ENCODE measurements around the gene SMR3A.

SMR3A gene

GRCh38 chr4:70360460-70360859, at the start of gene SMR3A:
TSS of gene SMR3A (plus strand) at chr4:70360760. CDS start at chr4:70362116, 1,356 bp downstream.
- DNase-seq (ENCODE audit: low read depth in 2 of 2): no peak

GRCh38 chr4:70313736-70314135, 46.8 kb upstream of the SMR3A start:
- no peak for DNase-seq (ENCODE audit: low read depth in 2 of 2)

GRCh38 chr4:70315928-70316327, 44.6 kb upstream of the SMR3A start:
- no peak for DNase-seq (ENCODE audit: low read depth in 2 of 2)

DNA sequence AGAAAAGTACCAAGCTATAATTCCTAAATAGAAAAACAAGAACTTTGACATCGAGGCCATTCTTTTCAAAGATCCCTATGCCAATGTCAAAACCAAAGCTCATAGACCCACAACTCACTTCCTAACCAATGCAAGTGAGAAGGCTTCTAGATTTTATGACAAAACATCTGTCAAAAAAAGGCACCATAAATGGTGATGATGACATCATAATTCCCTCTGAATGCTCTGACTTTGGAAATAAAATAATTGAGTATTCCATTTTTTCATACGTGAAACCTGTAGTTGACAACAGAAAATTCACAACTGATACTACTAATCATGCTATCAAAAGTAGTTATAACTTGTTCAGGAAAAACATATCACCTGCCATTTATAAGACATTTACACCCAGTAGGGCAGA, 34.5 kb upstream of the SMR3A start:
- no peak for DNase-seq (ENCODE audit: low read depth in 2 of 2)

- no peak for DNase-seq (ENCODE audit: low read depth in 2 of 2)
These were observed 25.9 kb upstream of the SMR3A start, which contains the start of gene CABS1 for GRCh38 chr4:70334681-70335080. TSS of gene CABS1 (plus strand) at chr4:70334981. CDS start at chr4:70335040, 59 bp downstream.

DNA sequence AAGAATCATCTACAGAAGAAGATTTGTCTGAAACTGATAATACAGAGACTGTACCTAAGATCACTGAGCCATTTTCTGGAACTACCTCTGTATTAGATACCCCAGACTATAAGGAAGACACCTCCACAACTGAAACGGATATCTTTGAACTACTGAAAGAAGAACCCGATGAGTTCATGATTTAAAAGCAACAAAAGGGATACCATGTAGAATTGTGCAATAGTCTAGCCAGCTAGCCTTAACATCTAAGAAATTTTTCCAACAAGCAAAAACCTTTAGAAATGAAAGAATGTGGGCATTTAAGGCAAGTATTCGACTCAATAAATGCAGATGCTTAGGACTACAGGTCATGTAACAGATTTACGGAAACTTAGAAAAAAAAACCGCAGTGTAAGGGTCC, 24.5 kb upstream of the SMR3A start:
- no peak for DNase-seq (ENCODE audit: low read depth in 2 of 2)

GRCh38 chr4:70337886-70338420, 22.6 kb upstream of the SMR3A start:
- DNase-seq (ENCODE audit: low read depth in 2 of 2): no peak

DNA sequence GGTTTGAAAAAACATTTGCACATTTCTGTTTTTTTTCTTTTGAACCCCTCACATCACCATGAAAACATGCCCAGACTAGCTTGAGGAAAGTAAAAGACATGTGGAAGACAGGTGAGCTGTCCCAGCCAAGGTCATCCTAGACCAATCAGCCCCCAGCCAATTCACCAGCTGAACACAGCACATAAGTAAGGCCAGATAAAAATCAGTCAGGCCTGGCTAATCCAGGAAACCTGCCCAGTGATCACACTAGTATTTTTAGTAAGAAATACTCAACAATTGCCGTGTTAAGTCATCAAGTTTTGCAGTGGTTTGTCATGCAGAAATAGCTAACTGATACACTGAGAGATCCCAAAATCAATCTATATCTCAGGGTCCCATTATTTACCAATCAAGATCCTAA, 4.4 kb upstream of the SMR3A start:
- DNase-seq (ENCODE audit: low read depth in 2 of 2): no peak

DNA sequence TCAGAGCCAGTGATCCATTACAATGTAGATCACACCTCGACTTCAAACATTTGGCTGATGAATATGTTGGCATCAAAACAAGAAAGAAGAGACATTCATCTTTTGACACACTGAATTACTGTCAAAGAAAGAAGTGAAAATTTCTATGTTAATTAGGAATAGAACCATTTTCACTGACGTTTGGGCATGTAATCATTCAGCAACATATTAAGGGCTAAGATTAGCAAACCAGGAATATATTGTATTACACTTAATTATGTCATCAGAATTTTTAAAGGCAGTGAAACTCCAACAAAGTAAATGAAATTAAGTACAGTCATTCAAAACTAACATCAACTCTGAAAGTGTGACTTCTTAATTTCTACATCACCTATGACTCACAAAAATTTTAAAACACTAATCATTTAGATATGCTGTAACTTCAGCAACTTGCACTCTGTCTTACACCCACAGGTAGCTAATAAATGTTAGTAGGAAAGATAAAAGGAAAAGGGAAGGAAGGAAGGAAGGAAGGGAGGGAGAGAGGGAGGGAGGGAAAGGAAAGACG, 1.4 kb upstream of the SMR3A start:
- DNase-seq (ENCODE audit: low read depth in 2 of 2): no peak

DNA sequence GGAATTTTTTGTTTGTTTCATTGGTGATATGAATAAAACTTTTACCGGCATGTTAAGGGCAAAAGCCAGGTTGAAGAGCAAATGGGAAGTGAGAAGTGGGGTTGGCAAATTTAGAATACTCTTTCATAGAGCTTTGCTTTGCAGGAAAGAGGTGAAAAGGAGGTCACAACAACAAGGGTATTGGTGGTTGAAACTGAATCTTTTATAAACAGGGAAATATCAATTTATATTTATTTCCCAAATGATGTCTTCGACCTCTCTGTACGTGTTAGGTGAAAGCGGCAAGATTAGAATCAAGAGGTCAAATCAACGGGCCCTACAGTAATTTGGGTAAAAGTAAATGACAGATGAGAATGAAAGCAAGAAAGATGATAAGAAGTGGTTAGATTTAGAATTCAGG, 3.4 kb downstream of the SMR3A start:
- DNase-seq (ENCODE audit: low read depth in 2 of 2): no peak

GRCh38 chr4:70365479-70365878, 4.9 kb downstream of the SMR3A start:
- no peak for DNase-seq (ENCODE audit: low read depth in 2 of 2)

GRCh38 chr4:70367813-70368212, 7.3 kb downstream of the SMR3A start:
- DNase-seq (ENCODE audit: low read depth in 2 of 2): no peak

DNA sequence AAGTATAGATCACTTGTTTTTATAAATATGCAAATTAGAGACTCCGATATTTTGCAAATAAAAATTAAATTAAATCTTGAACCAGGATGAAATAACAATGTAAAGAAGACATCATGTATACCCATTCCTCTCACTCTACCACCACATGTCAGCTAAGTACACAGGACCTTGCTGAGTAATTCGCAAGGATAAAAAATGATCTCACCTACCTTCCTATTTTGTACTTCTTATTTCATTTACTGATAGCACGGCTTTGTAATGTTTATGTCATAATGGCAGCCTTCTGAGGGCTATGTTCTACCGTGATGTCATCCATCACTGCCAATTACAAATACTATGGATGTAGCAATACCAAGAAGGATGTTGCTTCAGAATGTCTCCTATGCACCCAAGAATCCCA, 11.4 kb downstream of the SMR3A start:
- no peak for DNase-seq (ENCODE audit: low read depth in 2 of 2)

DNA sequence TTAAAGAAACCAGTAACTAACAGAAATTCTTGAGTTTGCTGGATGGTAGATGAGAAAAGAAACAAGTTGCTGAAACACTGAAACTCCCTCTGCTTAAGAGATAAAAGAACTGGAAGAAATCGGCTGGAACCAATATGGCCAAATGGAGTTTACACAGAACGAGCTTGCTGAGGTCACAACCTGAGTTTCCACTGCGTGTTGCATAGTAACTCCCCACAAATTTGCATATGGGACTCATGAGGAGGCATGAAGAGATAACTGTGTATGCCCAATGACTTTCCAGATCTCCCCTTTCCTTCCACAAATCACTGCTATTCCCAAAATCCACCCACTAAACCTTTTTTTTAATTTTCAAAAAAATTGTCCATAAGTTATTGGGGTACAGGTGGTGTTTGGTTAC, 12.2 kb downstream of the SMR3A start:
- DNase-seq (ENCODE audit: low read depth in 2 of 2): no peak

DNA sequence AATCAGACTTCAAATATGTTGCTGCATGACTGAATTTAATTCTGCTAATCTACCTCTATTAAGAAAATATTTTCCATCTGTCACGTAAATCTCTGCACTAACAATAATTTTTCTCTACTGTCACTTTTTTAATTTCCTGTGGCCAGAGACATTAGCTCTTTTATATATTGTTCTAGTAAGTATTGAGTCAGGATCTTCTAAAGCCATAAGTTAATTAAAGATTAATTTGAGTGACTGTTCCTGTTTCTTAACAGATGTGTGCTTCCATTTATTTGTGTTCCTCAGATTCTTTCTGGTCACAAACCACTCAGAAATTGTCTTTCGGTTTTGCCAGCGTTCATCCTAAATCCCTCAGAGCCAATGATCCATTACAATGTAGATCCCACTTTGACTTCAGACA, 20.0 kb downstream of the SMR3A start:
- no peak for DNase-seq (ENCODE audit: low read depth in 2 of 2)

DNA sequence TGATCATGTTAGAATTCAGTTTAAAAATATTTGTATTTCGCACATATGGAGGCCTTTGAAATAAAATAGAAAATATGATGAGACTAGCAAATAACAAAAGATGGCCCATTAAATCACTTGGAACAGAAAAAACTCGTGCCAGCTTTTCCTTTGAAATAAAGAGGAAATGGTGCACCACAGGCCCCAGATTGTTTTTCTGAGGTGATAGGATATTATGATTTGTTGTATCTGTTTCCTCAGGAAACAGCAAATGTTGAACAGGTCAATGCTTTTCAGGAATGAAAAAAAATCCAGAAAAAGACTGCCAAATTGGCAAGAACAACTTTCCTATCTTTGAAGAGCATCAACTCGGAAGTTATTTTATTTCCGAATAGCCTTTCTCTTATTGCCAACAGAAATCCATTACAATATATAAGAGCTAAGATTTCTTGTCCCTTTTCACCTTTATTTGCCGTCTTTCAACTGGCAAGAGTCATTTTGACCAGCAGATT, 22.2 kb downstream of the SMR3A start, which contains the start of gene SMR3B:
Gene SMR3B (plus strand): TSS at position 441 of the 491 bp plus-strand sequence. CDS start 1,380 bp downstream, outside the sequence.
- DNase-seq (ENCODE audit: low read depth in 2 of 2): no peak

- DNase-seq (ENCODE audit: low read depth in 2 of 2): no peak
These were observed 31.7 kb downstream of the SMR3A start for GRCh38 chr4:70392057-70392776.

- no peak for DNase-seq (ENCODE audit: low read depth in 2 of 2)
These were observed 37.0 kb downstream of the SMR3A start, which contains the start of gene OPRPN for GRCh38 chr4:70397580-70397979. TSS of gene OPRPN (plus strand) at chr4:70397940. CDS start at chr4:70399286, 1,346 bp downstream.

DNA sequence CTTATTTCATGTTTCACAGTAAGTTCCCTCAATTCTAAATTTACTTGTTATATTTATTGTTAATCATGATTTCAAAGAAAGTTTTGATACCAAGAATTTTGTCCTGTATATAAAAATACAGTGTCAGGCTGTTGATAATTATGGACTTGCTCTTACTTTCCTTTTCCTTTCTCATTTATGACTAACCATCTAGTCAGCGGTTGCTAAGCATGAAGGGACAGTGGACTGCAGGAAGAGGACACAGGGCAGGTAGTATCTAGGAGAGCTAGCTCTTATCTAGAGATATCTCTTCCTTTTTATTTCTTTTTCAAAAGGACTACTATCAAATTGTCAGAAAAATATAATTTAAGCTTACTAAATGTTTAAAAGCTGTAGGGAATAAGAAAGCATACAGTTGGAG, 38.8 kb downstream of the SMR3A start:
- no peak for DNase-seq (ENCODE audit: low read depth in 2 of 2)

DNA sequence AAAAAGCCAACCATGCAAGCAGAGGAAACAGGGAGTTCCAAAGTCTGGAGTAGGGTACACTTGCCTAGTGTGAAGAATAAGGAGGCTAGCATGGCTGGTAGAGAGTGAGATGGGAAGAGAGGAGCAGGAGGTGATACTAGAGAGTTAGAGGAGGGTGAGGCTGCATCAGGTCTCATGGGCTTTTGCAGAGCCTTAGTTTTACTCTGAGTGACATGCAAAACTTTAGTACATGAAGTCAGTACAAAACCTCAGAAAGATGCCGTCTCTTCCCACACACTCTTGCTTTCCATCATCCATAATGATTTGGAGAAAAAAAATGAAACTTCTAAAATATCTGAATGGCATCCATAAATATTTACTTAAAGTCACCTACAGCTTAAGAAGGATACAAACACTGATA, 42.2 kb downstream of the SMR3A start:
- DNase-seq (ENCODE audit: low read depth in 2 of 2): no peak

DNA sequence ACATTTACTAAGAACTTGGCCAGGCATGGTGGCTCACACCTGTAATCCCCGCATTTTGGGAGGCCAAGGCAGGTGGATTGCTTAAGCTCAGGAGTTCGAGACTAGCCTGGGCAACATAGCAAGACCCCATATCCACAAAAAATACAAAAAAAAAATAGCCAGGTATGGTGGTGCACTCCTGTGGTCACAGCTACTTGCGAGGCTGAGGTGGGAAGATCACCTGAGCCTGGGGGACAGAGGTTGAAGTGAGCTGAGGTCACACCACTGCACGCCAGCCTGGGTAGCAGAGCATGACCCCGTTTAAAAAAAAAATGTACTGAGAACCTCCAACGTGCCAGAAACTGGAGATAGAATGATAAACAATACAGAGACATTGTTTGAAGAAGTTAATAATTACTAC, 45.2 kb downstream of the SMR3A start:
- no peak for DNase-seq (ENCODE audit: low read depth in 2 of 2)

All from stimulated activated CD4-positive, alpha-beta T cell treated with anti-CD3 and anti-CD28 coated beads, Interleukin-4, amount 100 ng/mL, for 48 hours (primary cell).